ENCODE measurements around the gene GLIS1. TPM values are rescaled to one million over a fixed set of nuclear protein-coding genes. Genes with fewer than 3 reads are reported as not detected.

Gene GLIS1
- total and polyA plus RNA-seq, 2 of the 8 experiments (the other 6 are each of a cell fraction or from before 2014, with no cell fraction given): 0.15 to 0.22 TPM

DNA sequence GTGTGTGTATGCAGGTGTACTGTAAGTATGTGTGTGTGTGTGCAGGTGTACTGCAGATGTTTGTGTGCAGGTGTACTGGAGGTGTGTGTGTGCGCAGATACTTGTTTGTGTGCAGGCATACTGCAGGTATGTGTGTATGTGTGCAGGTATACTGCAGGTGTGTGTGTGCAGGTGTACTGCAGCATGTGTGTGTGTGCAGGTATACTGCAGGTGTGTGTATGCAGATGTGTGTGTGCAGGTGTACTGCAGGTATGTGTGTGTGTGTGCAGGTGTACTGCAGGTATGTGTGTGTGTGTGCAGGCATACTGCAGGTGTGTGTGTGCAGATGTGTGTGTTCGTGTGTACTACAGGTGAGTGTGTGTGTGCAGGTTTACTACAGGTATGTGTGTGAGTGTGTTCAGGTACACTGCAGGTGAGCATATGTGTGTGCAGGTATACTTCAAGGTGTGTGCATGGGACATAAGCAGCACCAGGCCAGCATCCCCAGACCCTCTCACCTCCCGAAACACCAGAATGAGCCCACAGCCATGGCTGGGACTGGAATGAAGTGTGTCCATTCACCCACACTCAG lies 182.2 kb downstream of the GLIS1 start:
- H3K79me1 ChIP-seq (ENCODE audit: low read depth, low read length): 0 out of 2 replicates have a peak, but pooled peaks cover 2% of the 10 kb centered on the region
- no peak overlapping the region; the same call in 1 of the 2 replicates for H4K8ac ChIP-seq (ENCODE audit: extremely low read depth, insufficient read depth, low read length)
- no peak for FAIRE-seq
- H3K27ac ChIP-seq (ENCODE audit: low read depth, low read length): no peak overlapping the region
- no peaks in the 10 kb centered on the region for H3K36me3 ChIP-seq (ENCODE audit: control insufficient read depth in 2 of 4, insufficient read depth in 4 of 4, low read length in 3 of 4)
- no peak overlapping the region for H3K56ac ChIP-seq (replicated peaks; ENCODE audit: insufficient read length, low read depth, low read length)
- no peak overlapping the region for H4K5ac ChIP-seq (ENCODE audit: insufficient read length, low read depth, low read length)
- H3K9me3 ChIP-seq (ENCODE audit: insufficient read depth in 2 of 2, low read depth in 1 of 2, low read length in 1 of 2): no peaks in the 10 kb centered on the region
- H3K23ac ChIP-seq (ENCODE audit: insufficient read length): no peak overlapping the region
- no peak overlapping the region for H2BK12ac ChIP-seq (ENCODE audit: low read depth, low read length)
- H3K4ac ChIP-seq (replicated peaks; ENCODE audit: insufficient read length, low read depth, low read length): no peak overlapping the region
- ChIA-PET CTCF (ENCODE audit: partially characterized antibody) (no interaction called here), POLR2A (ENCODE audit: partially characterized antibody) (no interaction called here)
- no peak overlapping the region; the same call in 1 of the 2 replicates for H2BK5ac ChIP-seq (ENCODE audit: low read depth, low read length)
- no peak for DNase-seq (ENCODE audit: low read depth in 1 of 2, low spot score in 2 of 2)
- 85% methylated on average over 3 of the region's 3 CpGs; no CpG with 5 or more reads in 1 of the 2 experiments for WGBS, 2 experiments (ENCODE audit: extremely low coverage in 1 of 2, insufficient coverage in 1 of 2, insufficient read length in 1 of 2, insufficient replicate concordance in 2 of 2, low coverage in 1 of 2, low lambda C conversion rate in 2 of 2, missing lambda C conversion rate in 1 of 2)
- no peak overlapping the region for H2BK120ac ChIP-seq (replicated peaks; ENCODE audit: low read depth, low read length)
- H2AK5ac ChIP-seq (ENCODE audit: low read depth, low read length): 0 out of 2 replicates have a peak overlapping the region, but pooled peaks have one; percentile 8
- H2BK15ac ChIP-seq (ENCODE audit: low read length): no peak overlapping the region; the same call in 1 of the 2 replicates
- no peak overlapping the region for H3K4me3 ChIP-seq (ENCODE audit: extremely low read depth in 1 of 4, insufficient read depth in 2 of 4, low read depth in 3 of 4, low read length in 4 of 4)
- H3K27me3 ChIP-seq (replicated peaks in 1 of 4; ENCODE audit: control insufficient read depth in 3 of 4, extremely low read depth in 1 of 4, insufficient read depth in 3 of 4, low read length in 3 of 4): peaks cover 0 to 6% (median 4%) of the 10 kb centered on the region in 4 experiments; a peak in 3 of 7 replicates
- H3K9ac ChIP-seq (replicated peaks in 1 of 4; ENCODE audit: extremely low read depth in 1 of 4, low read depth in 3 of 4, low read length in 3 of 4): no peak overlapping the region
- TF ChIP-seq, protein P1, sequence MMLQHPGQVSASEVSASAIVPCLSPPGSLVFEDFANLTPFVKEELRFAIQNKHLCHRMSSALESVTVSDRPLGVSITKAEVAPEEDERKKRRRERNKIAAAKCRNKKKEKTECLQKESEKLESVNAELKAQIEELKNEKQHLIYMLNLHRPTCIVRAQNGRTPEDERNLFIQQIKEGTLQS (IDR thresholded peaks at IDR 0.05; ENCODE audit: insufficient read depth, low read depth, low read length): no peak
- TF ChIP-seq TAF1 (IDR thresholded peaks at IDR 0.05; ENCODE audit: low read depth, low read length) (no peak), SIRT6 (IDR thresholded peaks at IDR 0.05; ENCODE audit: low read length) (no peak), FOSL1 (IDR thresholded peaks at IDR 0.05; ENCODE audit: insufficient read depth, low read depth, low read length) (no peak), SIX5 (IDR thresholded peaks at IDR 0.05; ENCODE audit: low read depth, low read length) (no peak)
- H3K18ac ChIP-seq (ENCODE audit: extremely low read depth, low read length): no peak overlapping the region
- no peaks in the 10 kb centered on the region for H3K79me2 ChIP-seq (ENCODE audit: control insufficient read depth in 1 of 2, insufficient read depth in 2 of 2, low read length in 2 of 2)
- H3K23me2 ChIP-seq (ENCODE audit: low read depth, low read length): peaks cover 2% of the 10 kb centered on the region; the same call in 1 of the 2 replicates
- H3K4me2 ChIP-seq (ENCODE audit: insufficient read depth in 1 of 2, low read depth in 2 of 2, low read length in 2 of 2): no peak overlapping the region
- H3K14ac ChIP-seq (ENCODE audit: insufficient read length): no peak overlapping the region
- H3K4me1 ChIP-seq (replicated peaks in 1 of 4; ENCODE audit: control insufficient read depth in 3 of 4, insufficient read depth in 4 of 4, low read length in 3 of 4): peaks cover 6 to 20% (median 16%) of the 10 kb centered on the region in 4 experiments
- peaks cover 0 to 4% of the 10 kb centered on the region in 2 experiments for H4K20me1 ChIP-seq (replicated peaks in 1 of 2; ENCODE audit: control insufficient read depth in 1 of 2, insufficient read depth in 2 of 2, low read length in 2 of 2)
- H2AFZ ChIP-seq (ENCODE audit: low read length): no peak overlapping the region
- H4K91ac ChIP-seq (replicated peaks; ENCODE audit: insufficient read length, low read length): no peak overlapping the region
- H2BK20ac ChIP-seq (ENCODE audit: low read length): 0 out of 2 replicates have a peak overlapping the region, but pooled peaks have one; percentile 13

Data from H1 (cell line).